GM23338 (cell line): ENCODE measurements around the gene MMP26. TPM values are rescaled to one million over a fixed set of nuclear protein-coding genes. Genes with fewer than 3 reads are reported as not detected.

Experiments
- CREB1 ChIP-seq: fragments of 250-450 bp; sonication (Bioruptor Pico); IDR thresholded peaks from 2 replicates; pipeline ENCODE4 v1.5.0; 2020; ENCODE audit warnings: low read depth, mild to moderate bottlenecking, moderate library complexity
- EZH2 ChIP-seq: fragments of 200-600 bp; sonication (generic); IDR thresholded peaks from one replicate; pipeline ENCODE4 v1.8.0; 2017; ENCODE audit warnings: antibody characterized with exemption, mild to moderate bottlenecking, low read depth; ENCODE audit not compliant: unreplicated experiment
- EZH2phosphoT487 ChIP-seq: fragments of 200-600 bp; sonication (generic); IDR thresholded peaks from one replicate; pipeline ENCODE4 v1.8.1; 2018; ENCODE audit warnings: antibody characterized with exemption; ENCODE audit not compliant: unreplicated experiment
- JUNB ChIP-seq: IDR thresholded peaks from one replicate; pipeline ENCODE4 v1.6.1; 2016; ENCODE audit warnings: antibody characterized with exemption; ENCODE audit not compliant: unreplicated experiment
- NANOG ChIP-seq: IDR thresholded peaks from 2 replicates; pipeline ENCODE4 v1.6.1; 2016; ENCODE audit warnings: antibody characterized with exemption, borderline replicate concordance
- POLR2AphosphoS5 ChIP-seq: IDR thresholded peaks from 2 replicates; pipeline ENCODE4 v1.6.1; 2016; ENCODE audit warnings: antibody characterized with exemption, low read depth
- STAT1 ChIP-seq: IDR thresholded peaks from one replicate; pipeline ENCODE4 v1.6.1; 2016; ENCODE audit warnings: antibody characterized with exemption; ENCODE audit not compliant: unreplicated experiment
- ZNF331 ChIP-seq: fragments of 250-450 bp; sonication (Bioruptor Pico); IDR thresholded peaks from 2 replicates; pipeline ENCODE4 v1.5.0; 2020; ENCODE audit warnings: low read depth, mild to moderate bottlenecking, moderate library complexity
- polyA plus RNA-seq: library from polyadenylated mRNA; unstranded; fragments of >200 nt; fragmentation: Nextera tagmentation; extraction: Ambion mirVana; gene quantifications from 2 replicates; pipeline ENCODE4 v1.2.1, GENCODE V29; 2016
- total RNA-seq: library from RNA; depleted of rRNA; stranded (reverse); fragments of >200 nt; shearing (Covaris generic); gene quantifications from 2 replicates; pipeline ENCODE4 v1.2.3, GENCODE V29; 2014
- TF ChIP-seq, protein P1 (sequence below): fragments of 250-450 bp; sonication (Bioruptor Pico); IDR thresholded peaks from 2 replicates; pipeline ENCODE4 v1.5.0; 2020; ENCODE audit warnings: mild to moderate bottlenecking, moderate library complexity
- TF ChIP-seq, protein P2 (sequence below): IDR thresholded peaks from one replicate; pipeline ENCODE4 v1.6.1; 2018; ENCODE audit warnings: antibody characterized with exemption; ENCODE audit not compliant: unreplicated experiment
- TF ChIP-seq, protein P3 (sequence below), 2 experiments: fragments of 200-600 bp in 1 of 2; sonication (generic) in 1 of 2; conservative IDR thresholded peaks; 2 replicates each; pipeline versions ENCODE4 v1.5.1 to v1.6.1; 2016 to 2017; ENCODE audit warnings: antibody characterized with exemption in 2 of 2, low read depth in 2 of 2, mild to moderate bottlenecking in 2 of 2, moderate library complexity in 1 of 2

Gene MMP26
- total and polyA plus RNA-seq, 2 experiments from 2014 or later = not detected

DNA sequence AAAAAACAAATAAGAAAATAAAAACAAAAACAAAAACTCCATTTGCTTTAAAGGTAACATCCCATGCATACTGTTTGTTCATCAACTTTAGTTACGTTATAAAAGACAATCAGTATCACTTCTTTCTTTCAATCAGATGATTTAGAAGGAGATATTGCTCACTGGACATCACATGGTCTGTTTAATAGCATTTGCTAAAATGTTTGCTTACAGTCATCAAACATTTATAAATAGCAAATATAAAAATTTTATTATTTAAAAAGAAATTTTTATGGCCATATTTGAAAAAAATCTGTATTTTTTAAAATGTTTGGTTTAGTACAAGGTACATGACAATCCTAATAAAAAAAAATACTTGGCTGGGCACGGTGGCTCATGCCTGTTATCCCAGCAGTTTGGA is 22.6 kb downstream of the MMP26 start (continued):
- TF ChIP-seq, protein P1, sequence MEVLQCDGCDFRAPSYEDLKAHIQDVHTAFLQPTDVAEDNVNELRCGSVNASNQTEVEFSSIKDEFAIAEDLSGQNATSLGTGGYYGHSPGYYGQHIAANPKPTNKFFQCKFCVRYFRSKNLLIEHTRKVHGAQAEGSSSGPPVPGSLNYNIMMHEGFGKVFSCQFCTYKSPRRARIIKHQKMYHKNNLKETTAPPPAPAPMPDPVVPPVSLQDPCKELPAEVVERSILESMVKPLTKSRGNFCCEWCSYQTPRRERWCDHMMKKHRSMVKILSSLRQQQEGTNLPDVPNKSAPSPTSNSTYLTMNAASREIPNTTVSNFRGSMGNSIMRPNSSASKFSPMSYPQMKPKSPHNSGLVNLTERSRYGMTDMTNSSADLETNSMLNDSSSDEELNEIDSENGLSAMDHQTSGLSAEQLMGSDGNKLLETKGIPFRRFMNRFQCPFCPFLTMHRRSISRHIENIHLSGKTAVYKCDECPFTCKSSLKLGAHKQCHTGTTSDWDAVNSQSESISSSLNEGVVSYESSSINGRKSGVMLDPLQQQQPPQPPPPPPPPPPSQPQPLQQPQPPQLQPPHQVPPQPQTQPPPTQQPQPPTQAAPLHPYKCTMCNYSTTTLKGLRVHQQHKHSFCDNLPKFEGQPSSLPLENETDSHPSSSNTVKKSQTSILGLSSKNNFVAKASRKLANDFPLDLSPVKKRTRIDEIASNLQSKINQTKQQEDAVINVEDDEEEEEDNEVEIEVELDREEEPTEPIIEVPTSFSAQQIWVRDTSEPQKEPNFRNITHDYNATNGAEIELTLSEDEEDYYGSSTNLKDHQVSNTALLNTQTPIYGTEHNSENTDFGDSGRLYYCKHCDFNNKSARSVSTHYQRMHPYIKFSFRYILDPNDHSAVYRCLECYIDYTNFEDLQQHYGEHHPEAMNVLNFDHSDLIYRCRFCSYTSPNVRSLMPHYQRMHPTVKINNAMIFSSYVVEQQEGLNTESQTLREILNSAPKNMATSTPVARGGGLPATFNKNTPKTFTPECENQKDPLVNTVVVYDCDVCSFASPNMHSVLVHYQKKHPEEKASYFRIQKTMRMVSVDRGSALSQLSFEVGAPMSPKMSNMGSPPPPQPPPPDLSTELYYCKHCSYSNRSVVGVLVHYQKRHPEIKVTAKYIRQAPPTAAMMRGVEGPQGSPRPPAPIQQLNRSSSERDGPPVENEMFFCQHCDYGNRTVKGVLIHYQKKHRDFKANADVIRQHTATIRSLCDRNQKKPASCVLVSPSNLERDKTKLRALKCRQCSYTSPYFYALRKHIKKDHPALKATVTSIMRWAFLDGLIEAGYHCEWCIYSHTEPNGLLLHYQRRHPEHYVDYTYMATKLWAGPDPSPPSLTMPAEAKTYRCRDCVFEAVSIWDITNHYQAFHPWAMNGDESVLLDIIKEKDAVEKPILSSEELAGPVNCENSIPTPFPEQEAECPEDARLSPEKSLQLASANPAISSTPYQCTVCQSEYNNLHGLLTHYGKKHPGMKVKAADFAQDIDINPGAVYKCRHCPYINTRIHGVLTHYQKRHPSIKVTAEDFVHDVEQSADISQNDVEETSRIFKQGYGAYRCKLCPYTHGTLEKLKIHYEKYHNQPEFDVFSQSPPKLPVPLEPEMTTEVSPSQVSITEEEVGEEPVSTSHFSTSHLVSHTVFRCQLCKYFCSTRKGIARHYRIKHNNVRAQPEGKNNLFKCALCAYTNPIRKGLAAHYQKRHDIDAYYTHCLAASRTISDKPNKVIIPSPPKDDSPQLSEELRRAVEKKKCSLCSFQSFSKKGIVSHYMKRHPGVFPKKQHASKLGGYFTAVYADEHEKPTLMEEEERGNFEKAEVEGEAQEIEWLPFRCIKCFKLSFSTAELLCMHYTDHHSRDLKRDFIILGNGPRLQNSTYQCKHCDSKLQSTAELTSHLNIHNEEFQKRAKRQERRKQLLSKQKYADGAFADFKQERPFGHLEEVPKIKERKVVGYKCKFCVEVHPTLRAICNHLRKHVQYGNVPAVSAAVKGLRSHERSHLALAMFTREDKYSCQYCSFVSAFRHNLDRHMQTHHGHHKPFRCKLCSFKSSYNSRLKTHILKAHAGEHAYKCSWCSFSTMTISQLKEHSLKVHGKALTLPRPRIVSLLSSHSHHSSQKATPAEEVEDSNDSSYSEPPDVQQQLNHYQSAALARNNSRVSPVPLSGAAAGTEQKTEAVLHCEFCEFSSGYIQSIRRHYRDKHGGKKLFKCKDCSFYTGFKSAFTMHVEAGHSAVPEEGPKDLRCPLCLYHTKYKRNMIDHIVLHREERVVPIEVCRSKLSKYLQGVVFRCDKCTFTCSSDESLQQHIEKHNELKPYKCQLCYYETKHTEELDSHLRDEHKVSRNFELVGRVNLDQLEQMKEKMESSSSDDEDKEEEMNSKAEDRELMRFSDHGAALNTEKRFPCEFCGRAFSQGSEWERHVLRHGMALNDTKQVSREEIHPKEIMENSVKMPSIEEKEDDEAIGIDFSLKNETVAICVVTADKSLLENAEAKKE (CRISPR knock-in tag) = no peak
- TF ChIP-seq, protein P2, sequence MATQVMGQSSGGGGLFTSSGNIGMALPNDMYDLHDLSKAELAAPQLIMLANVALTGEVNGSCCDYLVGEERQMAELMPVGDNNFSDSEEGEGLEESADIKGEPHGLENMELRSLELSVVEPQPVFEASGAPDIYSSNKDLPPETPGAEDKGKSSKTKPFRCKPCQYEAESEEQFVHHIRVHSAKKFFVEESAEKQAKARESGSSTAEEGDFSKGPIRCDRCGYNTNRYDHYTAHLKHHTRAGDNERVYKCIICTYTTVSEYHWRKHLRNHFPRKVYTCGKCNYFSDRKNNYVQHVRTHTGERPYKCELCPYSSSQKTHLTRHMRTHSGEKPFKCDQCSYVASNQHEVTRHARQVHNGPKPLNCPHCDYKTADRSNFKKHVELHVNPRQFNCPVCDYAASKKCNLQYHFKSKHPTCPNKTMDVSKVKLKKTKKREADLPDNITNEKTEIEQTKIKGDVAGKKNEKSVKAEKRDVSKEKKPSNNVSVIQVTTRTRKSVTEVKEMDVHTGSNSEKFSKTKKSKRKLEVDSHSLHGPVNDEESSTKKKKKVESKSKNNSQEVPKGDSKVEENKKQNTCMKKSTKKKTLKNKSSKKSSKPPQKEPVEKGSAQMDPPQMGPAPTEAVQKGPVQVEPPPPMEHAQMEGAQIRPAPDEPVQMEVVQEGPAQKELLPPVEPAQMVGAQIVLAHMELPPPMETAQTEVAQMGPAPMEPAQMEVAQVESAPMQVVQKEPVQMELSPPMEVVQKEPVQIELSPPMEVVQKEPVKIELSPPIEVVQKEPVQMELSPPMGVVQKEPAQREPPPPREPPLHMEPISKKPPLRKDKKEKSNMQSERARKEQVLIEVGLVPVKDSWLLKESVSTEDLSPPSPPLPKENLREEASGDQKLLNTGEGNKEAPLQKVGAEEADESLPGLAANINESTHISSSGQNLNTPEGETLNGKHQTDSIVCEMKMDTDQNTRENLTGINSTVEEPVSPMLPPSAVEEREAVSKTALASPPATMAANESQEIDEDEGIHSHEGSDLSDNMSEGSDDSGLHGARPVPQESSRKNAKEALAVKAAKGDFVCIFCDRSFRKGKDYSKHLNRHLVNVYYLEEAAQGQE = no peak
- TF ChIP-seq NANOG (no peak), EZH2phosphoT487 (no peak), CREB1 (CRISPR knock-in tag) (no peak), EZH2 (no peak), STAT1 (no peak), ZNF331 (CRISPR knock-in tag) (no peak), JUNB (no peak), POLR2AphosphoS5 (no peak)
- TF ChIP-seq, protein P3, sequence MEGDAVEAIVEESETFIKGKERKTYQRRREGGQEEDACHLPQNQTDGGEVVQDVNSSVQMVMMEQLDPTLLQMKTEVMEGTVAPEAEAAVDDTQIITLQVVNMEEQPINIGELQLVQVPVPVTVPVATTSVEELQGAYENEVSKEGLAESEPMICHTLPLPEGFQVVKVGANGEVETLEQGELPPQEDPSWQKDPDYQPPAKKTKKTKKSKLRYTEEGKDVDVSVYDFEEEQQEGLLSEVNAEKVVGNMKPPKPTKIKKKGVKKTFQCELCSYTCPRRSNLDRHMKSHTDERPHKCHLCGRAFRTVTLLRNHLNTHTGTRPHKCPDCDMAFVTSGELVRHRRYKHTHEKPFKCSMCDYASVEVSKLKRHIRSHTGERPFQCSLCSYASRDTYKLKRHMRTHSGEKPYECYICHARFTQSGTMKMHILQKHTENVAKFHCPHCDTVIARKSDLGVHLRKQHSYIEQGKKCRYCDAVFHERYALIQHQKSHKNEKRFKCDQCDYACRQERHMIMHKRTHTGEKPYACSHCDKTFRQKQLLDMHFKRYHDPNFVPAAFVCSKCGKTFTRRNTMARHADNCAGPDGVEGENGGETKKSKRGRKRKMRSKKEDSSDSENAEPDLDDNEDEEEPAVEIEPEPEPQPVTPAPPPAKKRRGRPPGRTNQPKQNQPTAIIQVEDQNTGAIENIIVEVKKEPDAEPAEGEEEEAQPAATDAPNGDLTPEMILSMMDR (conservative IDR thresholded peaks at IDR 0.05; ENCODE audit: low read depth in 2 of 2) = no peak
